Stomach (tissue), 4 donors: Measurements from ENCODE around the gene ABCA13.

Experiments
- POLR2A ChIP-seq, 4 donors: fragments of 450-650 bp; IDR thresholded peaks; one replicate each; pipeline ENCODE4 v1.6.1; 2016; ENCODE audit warnings: antibody characterized with exemption in 4 of 4, control low read depth in 2 of 4, mild to moderate bottlenecking in 1 of 4, moderate library complexity in 1 of 4
- TF ChIP-seq, protein P1 (sequence below), 7 experiments: fragments of 450-650 bp in 4 of 7; fragments of 200-600 bp in 3 of 7; sonication (generic) in 3 of 7; IDR thresholded peaks; one replicate each; pipeline ENCODE4 v1.5.1; 2016 to 2019; ENCODE audit warnings: antibody characterized with exemption in 7 of 7, control low read depth in 2 of 7, mild to moderate bottlenecking in 1 of 7

DNA sequence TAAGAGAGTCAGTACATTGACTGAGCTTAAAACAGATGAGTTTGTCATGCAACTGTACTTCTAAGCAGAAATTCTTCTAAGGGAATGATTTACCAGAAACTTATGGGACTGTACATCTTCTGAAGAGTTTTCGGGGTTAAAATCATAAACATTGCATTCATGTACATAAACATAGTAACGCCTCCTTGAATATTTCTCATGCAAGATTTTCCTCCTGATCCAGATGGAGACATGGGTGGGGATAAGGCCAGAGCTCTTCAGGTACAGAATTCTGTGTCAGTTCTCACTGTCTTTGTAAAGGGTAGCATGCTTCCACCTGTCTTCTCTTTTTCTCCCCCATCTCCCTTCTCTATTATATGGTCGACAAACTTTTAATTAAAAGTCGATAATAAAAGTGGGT is 335.3 kb downstream of the ABCA13 start:
- TF ChIP-seq, protein P1, sequence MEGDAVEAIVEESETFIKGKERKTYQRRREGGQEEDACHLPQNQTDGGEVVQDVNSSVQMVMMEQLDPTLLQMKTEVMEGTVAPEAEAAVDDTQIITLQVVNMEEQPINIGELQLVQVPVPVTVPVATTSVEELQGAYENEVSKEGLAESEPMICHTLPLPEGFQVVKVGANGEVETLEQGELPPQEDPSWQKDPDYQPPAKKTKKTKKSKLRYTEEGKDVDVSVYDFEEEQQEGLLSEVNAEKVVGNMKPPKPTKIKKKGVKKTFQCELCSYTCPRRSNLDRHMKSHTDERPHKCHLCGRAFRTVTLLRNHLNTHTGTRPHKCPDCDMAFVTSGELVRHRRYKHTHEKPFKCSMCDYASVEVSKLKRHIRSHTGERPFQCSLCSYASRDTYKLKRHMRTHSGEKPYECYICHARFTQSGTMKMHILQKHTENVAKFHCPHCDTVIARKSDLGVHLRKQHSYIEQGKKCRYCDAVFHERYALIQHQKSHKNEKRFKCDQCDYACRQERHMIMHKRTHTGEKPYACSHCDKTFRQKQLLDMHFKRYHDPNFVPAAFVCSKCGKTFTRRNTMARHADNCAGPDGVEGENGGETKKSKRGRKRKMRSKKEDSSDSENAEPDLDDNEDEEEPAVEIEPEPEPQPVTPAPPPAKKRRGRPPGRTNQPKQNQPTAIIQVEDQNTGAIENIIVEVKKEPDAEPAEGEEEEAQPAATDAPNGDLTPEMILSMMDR (IDR thresholded peaks at IDR 0.05) = no peak
- no peak for TF ChIP-seq POLR2A (IDR thresholded peaks at IDR 0.05)
